HFF-Myc (cell line): Measurements from ENCODE around the gene C5orf46.

Source experiments
- DNase-seq: peaks from one replicate; pipeline ENCODE4 v3.0.0-alpha.2; 2011; ENCODE audit warnings: low read depth; ENCODE audit errors: extremely low read depth
- H3K4me3 ChIP-seq: replicated peaks from 2 replicates; pipeline ENCODE4 v1.5.1; 2011; ENCODE audit warnings: low read depth, mild to moderate bottlenecking, control low read depth, low read length
- TF ChIP-seq, protein P1 (sequence below): IDR thresholded peaks from 2 replicates; pipeline ENCODE4 v1.5.1; 2012; ENCODE audit warnings: mild to moderate bottlenecking, low read depth, low read length, control low read depth; ENCODE audit errors: missing control alignments

Gene C5orf46

DNA sequence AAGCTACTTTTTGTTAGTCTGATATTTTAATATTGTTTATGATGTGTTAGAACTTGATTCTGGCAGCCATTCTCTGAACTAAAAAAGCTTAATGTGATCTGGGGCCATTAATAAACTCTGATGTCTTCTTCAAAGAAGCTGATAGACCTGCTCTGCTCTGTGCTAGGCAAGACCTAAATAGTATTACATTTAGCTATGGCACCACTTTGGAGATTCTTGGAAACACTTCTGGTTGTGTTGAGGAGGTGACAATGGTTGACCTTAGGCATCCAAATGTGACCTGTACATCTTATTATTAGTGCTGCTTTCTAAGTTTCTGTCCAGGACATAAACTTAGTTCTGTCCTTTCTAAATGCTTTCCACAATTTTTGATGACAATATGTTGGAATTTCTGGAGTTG is 49.5 kb downstream of the C5orf46 start:
- no peak overlapping the region for H3K4me3 ChIP-seq
- TF ChIP-seq, protein P1, sequence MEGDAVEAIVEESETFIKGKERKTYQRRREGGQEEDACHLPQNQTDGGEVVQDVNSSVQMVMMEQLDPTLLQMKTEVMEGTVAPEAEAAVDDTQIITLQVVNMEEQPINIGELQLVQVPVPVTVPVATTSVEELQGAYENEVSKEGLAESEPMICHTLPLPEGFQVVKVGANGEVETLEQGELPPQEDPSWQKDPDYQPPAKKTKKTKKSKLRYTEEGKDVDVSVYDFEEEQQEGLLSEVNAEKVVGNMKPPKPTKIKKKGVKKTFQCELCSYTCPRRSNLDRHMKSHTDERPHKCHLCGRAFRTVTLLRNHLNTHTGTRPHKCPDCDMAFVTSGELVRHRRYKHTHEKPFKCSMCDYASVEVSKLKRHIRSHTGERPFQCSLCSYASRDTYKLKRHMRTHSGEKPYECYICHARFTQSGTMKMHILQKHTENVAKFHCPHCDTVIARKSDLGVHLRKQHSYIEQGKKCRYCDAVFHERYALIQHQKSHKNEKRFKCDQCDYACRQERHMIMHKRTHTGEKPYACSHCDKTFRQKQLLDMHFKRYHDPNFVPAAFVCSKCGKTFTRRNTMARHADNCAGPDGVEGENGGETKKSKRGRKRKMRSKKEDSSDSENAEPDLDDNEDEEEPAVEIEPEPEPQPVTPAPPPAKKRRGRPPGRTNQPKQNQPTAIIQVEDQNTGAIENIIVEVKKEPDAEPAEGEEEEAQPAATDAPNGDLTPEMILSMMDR: no peak

DNA sequence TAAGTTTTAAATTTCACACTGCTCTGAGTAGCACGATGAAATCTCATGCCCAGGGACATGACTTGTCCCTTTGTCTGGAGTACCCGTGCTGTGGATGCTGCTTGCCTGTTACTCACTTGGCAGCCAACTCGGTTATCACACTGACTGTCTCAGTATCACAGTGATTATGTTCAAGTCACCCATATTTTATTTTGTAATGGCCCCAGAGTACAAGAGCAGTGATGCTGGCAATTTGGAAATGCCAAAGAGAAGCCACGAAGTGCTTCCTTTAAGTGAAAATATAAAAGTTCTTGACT is 50.6 kb downstream of the C5orf46 start:
- no peak overlapping the region for H3K4me3 ChIP-seq
- no peak for DNase-seq
- TF ChIP-seq, protein P1: no peak

More for the DNA sequence above, 49.5 kb downstream of the C5orf46 start:
- DNase-seq: no peak

DNA sequence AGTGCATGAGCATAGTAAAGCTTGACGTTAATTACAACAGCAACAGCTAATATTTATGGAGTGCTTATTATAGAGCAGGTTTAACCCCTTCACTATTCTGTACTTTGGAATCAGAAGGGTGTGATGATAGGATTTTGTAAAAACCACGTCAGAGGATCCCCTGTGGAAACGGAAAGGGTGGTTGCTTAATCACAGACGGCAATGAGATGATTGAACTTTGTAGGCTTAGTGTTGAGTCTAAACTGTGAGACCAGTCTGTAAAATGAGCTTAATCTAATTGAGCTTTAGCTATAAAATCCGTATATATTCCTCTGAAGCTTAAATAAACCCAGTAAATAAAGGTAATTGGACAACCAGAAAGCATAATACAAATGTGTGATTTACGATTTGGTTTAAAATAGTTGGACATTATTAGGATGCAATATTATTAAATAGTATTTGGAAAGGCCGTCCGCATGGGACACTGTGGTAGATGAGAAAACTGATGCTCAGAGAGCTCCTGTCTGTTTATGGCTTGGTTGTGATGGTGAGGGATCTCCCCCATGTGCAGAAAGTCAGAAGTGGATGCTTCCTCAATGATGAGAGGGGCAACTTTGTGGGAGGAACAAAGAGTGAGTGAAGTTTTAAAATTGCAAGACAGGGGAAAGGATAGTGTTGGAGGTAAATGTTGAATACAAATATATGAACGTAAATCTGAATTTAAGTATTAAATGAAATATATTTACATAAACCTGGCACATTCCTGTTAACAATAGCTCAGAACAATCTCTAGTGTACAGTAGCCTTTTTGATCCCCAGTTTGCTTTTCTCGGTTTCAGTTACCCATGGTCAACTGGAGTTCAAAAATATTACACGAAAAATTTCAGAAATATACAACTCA is 51.2 kb downstream of the C5orf46 start:
- TF ChIP-seq, protein P1: no peak
- no peak overlapping the region for H3K4me3 ChIP-seq
- no peak for DNase-seq

DNA sequence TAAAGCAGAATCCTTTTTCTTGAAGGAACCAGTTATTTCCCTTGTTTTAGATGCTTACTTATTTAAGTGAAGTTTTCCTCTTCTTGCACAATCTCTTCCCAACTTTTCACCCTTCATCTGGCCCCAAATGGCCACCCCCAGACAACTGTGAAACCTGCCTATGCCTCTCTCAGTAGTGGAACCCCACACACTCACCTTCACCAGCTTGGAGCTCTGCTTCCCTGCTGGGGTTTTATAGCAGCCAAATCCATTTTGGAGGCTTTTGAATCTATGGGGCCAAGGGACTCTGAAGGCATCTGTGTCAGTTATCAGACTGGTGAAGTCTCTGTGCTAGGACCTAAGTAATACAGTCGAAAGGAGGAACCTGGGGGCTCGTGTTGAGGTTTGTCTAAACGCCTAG is 52.0 kb downstream of the C5orf46 start:
- no peak overlapping the region for H3K4me3 ChIP-seq
- TF ChIP-seq, protein P1: no peak
- no peak for DNase-seq

DNA sequence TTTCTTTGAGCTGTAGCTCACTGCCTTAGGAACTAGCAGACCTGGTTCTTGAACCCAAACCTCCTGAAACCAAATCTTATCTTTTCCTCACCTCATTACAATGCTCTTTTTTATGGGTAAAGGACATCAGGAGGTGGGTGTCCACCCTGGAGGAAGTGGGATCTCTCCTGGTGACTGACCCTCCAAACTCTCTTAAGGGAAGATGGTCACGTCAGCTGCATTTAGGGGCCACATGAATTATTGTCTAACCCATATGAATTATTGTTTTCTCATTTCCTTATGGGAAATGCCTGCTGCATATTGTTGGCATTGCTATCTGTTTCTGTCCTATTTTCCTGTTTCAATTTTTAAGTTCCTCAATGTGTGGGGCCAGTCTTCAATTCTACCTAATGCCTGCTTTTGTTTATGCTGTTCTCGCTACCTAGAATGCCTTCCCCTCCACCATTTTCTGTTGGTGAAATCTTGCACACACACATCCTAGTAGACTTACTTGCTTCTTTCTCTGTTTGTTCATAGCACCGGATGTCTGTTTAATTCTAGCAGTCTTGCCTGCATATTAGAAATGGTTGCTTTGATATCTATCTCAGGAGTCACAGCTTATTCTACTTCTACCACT is 52.9 kb downstream of the C5orf46 start:
- H3K4me3 ChIP-seq: no peak overlapping the region
- DNase-seq: no peak
- TF ChIP-seq, protein P1: no peak

DNA sequence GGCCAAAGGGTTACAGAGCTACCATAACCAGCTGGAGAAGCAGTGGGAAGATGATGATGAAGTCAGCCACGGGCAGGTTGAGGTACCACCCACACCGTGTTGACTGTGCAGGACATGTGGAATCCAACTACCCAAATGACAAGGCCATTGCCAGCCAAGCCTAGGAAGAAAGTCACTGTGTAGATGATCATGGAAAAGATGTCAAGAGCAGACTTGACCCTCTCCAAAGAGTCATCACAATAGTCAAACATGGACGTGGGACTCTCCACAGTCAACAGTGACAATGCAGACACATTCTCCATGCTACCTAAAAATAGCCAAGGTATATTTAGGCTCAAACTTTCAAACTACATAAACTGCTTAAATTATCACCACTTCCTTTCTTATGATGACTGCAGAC is 54.0 kb downstream of the C5orf46 start:
- TF ChIP-seq, protein P1: no peak
- DNase-seq: no peak
- no peak overlapping the region for H3K4me3 ChIP-seq
